ENCODE measurements around the gene LYST. TPM values are rescaled to one million over a fixed set of nuclear protein-coding genes. Genes with fewer than 3 reads are reported as not detected.

Gene LYST
- total and polyA plus RNA-seq, 7 donors = 2.4 to 8.6 (median 5.6) TPM

DNA sequence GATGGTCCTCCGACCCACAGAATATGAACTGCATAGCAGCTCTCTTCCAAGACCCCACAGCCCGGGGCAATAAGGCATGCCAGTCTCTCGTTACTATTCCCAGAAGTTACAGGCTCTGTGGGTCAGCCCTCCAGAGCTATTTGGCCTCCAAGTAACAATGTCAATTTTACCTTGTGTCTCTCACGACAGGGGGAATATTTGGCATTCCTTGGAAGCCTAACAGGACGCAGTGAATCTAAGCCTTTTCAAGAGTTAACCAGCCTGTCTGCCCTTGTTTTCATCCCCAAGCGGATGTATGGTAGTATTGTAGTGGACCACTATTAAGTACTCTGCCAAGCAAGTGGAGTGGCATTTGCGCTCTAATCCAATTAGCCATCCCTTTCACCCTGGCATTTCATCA is 192.7 kb downstream of the LYST start:
- intact Hi-C loops (cut with DNase I) = no loop called here
- H3K27ac ChIP-seq = no peak overlapping the region
- 68 to 77% (median 69%) methylated on average over 7 of the region's 7 CpGs for WGBS, 3 donors
- H3K36me3 ChIP-seq (ENCODE audit: insufficient read depth in 1 of 2, low read depth in 1 of 2) = peaks cover 0 to 75% of the 10 kb centered on the region in 2 donors
- H3K4me3 ChIP-seq = no peak overlapping the region
- H3K4me1 ChIP-seq = no peaks in the 10 kb centered on the region
- no peak for ATAC-seq
- peaks cover 19% of the 10 kb centered on the region for H3K9me3 ChIP-seq
- TF ChIP-seq, protein P1, sequence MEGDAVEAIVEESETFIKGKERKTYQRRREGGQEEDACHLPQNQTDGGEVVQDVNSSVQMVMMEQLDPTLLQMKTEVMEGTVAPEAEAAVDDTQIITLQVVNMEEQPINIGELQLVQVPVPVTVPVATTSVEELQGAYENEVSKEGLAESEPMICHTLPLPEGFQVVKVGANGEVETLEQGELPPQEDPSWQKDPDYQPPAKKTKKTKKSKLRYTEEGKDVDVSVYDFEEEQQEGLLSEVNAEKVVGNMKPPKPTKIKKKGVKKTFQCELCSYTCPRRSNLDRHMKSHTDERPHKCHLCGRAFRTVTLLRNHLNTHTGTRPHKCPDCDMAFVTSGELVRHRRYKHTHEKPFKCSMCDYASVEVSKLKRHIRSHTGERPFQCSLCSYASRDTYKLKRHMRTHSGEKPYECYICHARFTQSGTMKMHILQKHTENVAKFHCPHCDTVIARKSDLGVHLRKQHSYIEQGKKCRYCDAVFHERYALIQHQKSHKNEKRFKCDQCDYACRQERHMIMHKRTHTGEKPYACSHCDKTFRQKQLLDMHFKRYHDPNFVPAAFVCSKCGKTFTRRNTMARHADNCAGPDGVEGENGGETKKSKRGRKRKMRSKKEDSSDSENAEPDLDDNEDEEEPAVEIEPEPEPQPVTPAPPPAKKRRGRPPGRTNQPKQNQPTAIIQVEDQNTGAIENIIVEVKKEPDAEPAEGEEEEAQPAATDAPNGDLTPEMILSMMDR (IDR thresholded peaks at IDR 0.05) = no peak
- no peak for DNase-seq
- no peaks in the 10 kb centered on the region for H3K27me3 ChIP-seq (ENCODE audit: insufficient read depth in 3 of 3, low read length in 2 of 3)

DNA sequence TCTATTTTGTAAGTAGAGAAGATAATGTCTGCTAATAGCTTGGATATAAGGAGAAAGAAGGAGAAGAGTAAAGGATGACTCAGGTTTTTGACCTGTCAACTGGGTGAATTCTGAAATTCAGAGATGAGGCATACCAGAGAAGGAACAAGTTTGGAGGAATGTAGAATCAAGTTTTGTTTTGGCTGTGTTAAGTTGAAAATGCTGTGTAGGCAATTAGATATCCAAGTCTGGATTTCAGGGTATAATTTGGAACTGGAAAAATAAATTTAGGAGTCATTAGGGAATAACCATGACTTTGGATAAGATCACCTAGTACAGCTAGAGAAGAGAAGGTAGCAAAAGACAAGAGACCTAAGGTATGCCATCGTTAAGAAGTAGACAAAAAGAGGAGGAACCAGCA is 194.7 kb downstream of the LYST start:
- no peak for ATAC-seq

GRCh38 chr1:235670157-235670776 is 196.4 kb downstream of the LYST start:
- TF ChIP-seq, protein P1 (IDR thresholded peaks at IDR 0.05) = no peak
- Histone ChIP-seq H3K27me3 (ENCODE audit: insufficient read depth in 3 of 3, low read length in 2 of 3) (no peaks in the 10 kb centered on the region), H3K9me3 (peaks cover 19% of the 10 kb centered on the region), H3K36me3 (ENCODE audit: insufficient read depth in 1 of 2, low read depth in 1 of 2) (peaks cover 0 to 48% of the 10 kb centered on the region in 2 donors), H3K4me3 (no peak overlapping the region), H3K4me1 (no peaks in the 10 kb centered on the region), H3K27ac (no peak overlapping the region)
- 96 to 98% (median 97%) methylated on average over 8 of the region's 8 CpGs for WGBS, 3 donors
- ATAC-seq = no peak
- intact Hi-C loops (cut with DNase I) = no loop called here
- no peak for DNase-seq

More for the DNA sequence above, 194.7 kb downstream of the LYST start:
- Histone ChIP-seq H3K4me1 (no peaks in the 10 kb centered on the region), H3K9me3 (peaks cover 19% of the 10 kb centered on the region), H3K4me3 (no peak overlapping the region), H3K27ac (no peak overlapping the region), H3K36me3 (ENCODE audit: insufficient read depth in 1 of 2, low read depth in 1 of 2) (peaks cover 0 to 66% of the 10 kb centered on the region in 2 donors), H3K27me3 (ENCODE audit: insufficient read depth in 3 of 3, low read length in 2 of 3) (no peaks in the 10 kb centered on the region)
- TF ChIP-seq, protein P1 (IDR thresholded peaks at IDR 0.05) = no peak
- DNase-seq = no peak
- 93 to 100% (median 100%) methylated on average over 1 of the region's 1 CpG for WGBS, 3 donors
- intact Hi-C loops (cut with DNase I) = no loop called here

- intact Hi-C loops (cut with DNase I) = no loop called here
- Histone ChIP-seq H3K4me3 (no peak overlapping the region), H3K9me3 (peaks cover 19% of the 10 kb centered on the region), H3K36me3 (ENCODE audit: insufficient read depth in 1 of 2, low read depth in 1 of 2) (peaks cover 0 to 47% of the 10 kb centered on the region in 2 donors), H3K27ac (no peak overlapping the region), H3K4me1 (no peaks in the 10 kb centered on the region), H3K27me3 (ENCODE audit: insufficient read depth in 3 of 3, low read length in 2 of 3) (no peaks in the 10 kb centered on the region)
- WGBS, 3 donors = 87 to 90% (median 90%) methylated on average over 3 of the region's 3 CpGs
- DNase-seq (no peak), ATAC-seq (no peak)
- TF ChIP-seq, protein P1 (IDR thresholded peaks at IDR 0.05) = no peak
These were observed 197.4 kb downstream of the LYST start for GRCh38 chr1:235669277-235669676.

DNA sequence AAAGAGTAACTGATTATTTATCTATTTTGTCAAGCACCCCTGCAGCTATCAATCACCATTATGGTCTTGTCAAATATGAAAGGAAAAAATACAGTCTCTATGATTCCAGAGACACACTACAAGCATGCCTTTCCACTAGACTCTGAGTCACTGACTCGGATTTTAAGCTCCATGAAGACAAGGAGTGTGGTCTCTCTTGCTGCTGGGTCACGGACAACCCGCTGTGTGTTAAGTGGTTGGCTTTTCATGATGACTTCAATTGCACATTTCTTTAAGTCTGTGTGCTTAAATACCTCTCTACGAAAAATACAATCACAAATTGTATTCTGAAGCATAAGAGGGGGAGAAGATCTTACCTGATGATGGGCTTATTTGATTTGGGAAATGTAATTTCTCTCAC is 203.1 kb downstream of the LYST start:
- no peaks in the 10 kb centered on the region for H3K27me3 ChIP-seq (ENCODE audit: insufficient read depth in 3 of 3, low read length in 2 of 3)
- no peaks in the 10 kb centered on the region for H3K9me3 ChIP-seq
- TF ChIP-seq, protein P1 (IDR thresholded peaks at IDR 0.05) = no peak
- peaks cover 0 to 41% of the 10 kb centered on the region in 2 donors for H3K36me3 ChIP-seq (ENCODE audit: insufficient read depth in 1 of 2, low read depth in 1 of 2)
- no peaks in the 10 kb centered on the region for H3K4me1 ChIP-seq
- intact Hi-C loops (cut with DNase I) = no loop called here
- no peak overlapping the region for H3K4me3 ChIP-seq
- ATAC-seq (no peak), DNase-seq (no peak)
- 89 to 90% (median 89%) methylated on average over 4 of the region's 4 CpGs for WGBS, 3 donors
- no peak overlapping the region for H3K27ac ChIP-seq
